Hematopoietic multipotent progenitor cell treated with erythropoietin and hydrocortisone succinate and interleukin-3 and kit ligand, for 4 days (in vitro differentiated cells): ENCODE results near the gene ACAN.
A peak's percentile ranks its signal among the peaks of the same experiment; 100 is the strongest.
"Not testable (repeated sequence)": the region's sequence is repeated elsewhere in the genome, so short reads cannot be mapped to it uniquely, and the experiment has no call there.

Source experiments
- DNase-seq: peaks from one replicate; pipeline ENCODE4 v3.0.0-alpha.2; 2015

Gene ACAN

DNA sequence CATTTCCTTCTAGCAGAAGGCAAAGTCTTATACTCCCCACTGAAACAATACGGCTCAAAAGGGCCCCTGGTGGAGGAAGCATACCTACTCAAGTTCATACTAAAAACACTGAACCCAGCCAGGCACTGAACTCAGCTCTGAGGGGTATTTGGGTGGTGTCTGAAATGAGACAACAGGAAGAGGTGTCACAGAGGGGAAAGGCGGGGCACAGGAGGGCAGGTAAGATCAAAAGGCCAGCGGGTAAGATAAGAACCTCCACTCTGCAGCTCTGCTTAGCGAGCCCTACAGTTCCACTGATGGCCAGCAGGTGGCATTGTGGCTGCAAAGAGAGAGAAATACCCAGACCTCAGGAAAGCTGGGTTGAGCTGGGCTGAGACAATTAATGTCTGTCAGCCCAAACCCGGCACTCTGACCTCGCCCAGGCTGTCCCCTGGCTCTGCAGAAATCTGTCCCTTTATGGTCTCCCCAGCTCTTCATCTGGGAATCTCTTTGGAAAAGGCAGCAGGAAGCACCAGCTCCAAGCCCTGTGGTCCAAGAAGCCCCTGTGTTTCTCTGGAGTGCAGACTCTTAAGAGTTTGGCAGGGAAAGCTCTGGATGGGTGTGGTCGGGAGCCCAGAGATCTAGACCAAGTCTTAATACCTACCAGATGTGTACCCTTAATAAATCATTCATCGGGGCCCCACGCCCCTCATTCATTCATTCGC is 101.5 kb downstream of the ACAN start:
- peak; percentile 92 for DNase-seq

DNA sequence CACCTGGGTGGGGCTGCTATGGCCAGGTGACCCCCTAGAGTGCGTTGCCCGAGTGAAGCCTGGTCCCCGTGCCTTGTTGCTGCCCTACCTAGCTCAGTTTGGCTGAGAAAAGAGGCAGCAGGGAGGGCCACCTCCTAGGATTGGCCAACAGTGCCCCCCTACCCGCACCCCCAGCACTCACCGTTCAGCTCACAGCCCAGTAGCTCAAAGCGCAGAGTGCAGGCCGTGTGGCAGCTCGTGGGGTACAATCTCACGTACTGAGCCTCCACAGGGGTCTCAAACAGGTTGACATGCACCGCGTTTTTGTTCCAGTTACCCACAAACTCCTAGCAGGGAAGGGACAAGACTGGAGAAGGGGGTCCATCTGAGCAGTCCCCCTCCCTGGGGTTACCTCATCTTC is 102.3 kb downstream of the ACAN start:
- DNase-seq: no peak

DNA sequence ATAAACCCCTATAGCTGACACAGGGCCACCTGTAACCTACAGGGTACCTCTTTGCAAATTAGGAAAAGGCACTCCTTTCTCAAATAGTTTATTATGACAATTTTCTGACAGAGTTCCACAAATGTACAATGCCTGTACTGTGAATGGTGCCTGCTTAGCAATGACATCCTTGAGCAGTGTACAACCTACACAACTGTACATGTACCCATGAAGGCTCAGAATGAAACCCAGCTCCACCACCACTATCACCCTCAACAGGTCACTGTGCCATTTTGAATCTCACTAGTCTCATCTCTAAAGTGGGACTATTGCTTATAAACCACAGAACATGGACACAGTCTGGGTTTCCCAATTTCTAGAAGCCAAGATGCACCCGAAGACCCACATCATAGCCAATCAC is 102.9 kb downstream of the ACAN start:
- no peak for DNase-seq

DNA sequence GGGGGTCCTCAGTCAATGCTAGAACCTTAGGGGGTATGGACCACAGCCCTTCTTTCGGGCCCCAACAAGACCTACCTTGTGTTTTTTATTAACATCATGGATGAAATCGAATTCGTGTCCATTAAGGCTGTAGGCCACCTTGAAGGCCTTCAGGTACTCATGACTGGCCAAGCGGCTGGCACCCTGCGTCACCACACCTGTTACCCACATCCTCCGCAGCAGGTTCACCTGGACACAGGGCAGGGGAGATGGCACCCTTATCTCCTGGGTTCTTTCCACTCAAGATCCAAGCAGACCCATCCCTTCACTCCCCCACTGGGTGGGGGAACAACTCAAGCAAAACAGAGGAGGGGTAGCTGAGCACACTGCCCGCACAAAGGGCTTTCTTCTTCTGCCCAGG is 103.3 kb downstream of the ACAN start:
- DNase-seq: no peak

DNA sequence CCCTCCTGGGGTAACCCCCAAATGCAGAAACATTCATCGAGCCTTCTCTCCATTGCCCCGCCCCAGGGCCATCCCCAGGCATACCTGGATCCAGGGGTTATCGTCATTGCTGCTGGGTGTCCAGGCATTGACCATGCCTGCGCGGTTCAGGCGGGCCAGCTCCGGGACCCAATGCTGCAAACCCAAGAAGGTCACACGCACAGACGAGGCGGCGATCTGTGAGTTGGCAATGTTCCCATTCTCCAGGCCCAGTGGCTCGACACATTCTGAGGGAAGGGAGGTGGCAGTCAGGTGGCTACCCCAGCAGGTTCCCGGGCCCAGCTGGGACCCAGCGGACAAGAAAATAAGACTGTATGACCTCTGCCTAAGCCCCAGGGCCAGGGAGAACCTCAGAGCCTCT is 103.9 kb downstream of the ACAN start:
- DNase-seq: no peak

DNA sequence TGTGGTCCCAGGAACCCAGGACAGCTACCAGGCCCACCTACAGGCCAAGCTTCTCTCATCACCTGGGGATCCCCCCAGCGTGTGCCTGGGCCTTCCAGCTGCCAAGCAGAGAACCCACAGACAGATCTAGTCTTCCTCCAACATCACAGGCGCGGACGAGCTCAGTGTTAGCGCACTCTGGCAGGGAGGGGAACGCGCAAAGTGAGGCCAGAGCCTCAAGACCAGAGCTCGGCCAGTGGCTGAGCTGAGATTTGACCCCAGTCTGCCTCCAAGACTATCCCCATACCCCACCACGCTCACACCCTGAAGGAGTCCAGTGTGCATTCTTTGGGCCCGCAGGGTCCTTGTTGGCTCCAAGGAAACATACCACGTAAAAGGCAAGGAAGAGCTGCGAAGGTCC is 104.9 kb downstream of the ACAN start:
- DNase-seq: no peak

DNA sequence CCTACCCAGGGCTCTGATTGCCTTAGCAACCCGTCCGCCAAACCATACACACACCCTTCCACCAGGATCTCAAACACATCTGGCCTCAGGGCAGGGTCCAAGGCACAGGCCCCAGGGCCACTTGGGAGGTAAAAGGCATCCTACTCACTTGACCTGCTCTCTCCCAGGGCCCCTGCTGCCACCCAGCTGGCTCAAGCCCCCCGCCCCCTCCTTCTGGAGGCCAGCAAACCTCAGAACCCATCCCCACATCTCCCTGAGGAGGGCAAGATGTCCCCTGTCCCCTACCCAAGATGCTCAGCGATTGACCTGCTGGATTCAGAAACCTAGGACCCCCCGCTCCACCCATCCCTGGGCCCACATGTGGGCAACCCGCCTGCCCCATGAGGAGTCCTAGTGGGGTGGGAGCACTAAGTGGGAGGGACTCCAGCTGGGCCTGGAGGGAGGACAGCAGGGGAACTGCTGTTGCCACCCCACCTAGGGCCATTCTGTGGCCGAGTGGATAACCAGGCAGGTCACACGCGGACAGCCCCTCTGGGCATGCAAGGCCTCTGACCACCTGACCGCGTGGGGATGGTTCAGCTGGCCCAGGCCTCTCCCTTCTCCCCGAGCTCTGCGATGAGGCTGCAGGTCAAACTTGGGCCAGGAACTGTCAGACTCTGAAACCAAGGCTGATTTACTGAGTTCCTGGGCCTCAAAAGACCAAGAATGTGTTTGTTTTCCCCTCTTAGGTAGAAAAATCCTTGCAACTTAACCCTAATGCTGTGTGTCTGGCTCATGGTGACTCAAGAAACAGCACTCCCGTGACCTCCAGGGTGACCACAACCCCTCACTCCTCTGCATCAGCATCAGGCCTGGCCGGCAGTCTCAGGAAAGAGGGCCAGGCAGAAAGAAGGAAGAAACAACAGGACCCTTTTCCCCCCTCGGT is 105.7 kb downstream of the ACAN start:
- DNase-seq: no peak

DNA sequence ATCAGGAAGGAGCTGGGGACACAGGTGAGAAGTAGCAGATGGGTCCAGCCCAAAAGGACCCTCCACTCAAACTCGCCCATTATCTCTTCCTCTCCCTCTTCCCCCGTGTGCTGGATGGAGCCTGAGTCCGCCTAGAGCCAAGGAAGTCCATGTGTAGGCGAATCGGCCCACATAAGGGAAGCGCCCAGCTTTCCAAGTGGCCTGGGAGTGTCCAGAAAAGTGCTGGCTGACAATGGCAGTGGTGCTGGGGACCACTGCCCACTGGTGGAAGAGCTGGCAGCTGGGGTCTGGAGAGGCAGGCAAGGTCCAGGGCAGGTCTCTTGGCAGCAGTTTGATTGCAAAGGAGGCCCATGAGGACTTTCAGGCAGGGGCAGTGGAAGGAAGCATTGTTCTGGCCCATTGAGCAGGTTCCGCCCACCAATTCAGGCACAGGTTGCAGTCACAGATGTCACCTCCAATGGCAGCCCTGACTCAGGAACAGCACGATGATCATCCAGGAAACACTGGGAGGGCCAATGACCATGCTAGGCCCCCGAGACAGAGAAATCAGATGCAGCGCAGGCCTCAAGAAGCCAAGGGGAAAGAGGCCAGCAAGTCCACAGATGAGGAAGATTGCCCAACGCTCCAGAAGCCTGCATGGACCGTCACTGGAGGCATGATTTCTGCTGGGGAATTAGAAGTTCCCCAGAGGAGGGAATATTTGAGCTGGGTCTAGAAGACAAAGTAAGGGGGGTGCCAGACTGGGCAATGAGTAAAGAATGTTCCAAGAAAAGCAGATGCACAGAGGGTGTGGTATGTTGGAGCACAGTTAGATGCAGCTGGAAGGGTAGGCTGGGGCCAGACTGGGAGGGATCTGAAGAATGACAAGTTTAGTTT is 107.0 kb downstream of the ACAN start:
- no peak for DNase-seq

DNA sequence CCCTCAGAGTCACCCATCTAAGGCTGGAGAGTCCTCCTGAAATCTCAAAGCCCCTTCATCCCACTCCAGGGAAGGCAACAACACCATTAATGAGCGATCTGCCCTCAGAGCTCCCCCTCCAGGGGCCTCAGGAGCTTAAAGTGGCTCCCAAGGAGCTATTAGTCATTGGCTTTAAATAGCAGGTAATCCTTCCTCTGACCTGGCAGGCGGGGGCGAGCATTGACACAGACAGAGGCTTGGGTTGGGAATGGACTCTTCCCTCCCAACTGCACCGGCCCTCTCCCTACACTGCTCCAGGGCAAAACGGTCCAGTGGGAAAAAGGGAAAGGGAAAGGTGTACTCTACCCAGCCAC is 108.5 kb downstream of the ACAN start:
- no peak for DNase-seq

DNA sequence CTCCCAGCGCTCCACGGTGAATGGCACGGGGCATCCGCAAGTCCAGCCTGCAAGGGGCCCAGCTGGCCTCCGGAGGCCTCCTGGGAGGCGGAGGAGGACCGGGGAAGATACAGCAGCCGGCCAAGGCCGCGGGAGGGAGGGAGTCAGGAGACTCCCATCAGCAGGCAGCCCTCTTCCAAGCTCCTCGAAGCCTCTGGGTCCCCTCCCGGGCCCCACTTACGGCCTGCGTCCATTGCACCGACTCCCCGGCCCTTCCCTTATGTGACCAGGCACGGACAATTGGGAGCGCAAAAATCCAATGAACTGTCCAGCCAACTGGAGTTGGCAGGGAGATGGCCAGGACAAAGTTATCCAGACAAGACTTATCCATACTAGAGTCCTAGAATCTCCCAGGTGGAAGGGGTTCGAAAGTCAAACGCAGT is 109.3 kb downstream of the ACAN start:
- no peak for DNase-seq

DNA sequence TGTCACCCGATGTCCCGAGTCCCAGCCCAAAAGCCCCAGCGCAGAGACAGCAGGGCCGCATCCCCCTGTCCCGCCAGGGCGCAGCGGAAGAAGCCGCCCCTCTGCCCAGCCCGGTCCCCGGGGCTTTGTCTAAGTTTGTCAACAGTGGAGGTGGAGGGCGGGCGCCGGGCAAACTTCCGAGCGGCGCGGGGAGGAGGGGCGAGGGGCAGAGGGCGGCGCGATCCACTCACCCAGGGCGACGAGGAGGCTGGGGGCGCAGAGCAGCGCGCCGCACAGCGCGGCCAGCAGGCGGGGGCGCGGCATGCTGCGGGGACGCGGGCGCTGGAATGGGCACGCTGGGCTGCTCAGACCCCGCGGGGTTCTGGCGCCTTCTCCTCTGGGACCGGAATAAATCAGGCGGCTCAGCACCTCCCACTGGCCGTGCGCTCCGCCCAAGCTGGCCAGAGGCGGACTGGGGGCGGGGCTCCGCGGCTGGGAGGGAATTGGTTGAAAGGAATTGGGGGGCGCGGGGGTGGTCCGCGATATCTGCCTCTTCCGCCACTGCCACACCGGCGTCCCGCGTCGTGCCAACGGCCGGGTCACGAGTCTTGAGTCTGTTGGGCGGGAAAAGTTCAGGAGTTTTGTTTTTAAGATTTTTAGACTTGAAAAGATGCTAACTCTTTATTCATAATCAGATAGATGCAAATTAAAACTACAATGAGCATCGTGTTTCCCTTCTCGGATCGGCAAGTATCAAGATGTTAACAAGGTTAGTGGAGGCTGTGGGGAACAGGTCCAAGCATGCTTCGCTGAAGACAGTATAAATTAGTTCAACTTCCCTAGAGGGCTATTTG is 110.0 kb downstream of the ACAN start, which contains the start of gene MFGE8:
MFGE8 (minus strand) TSS at position 363 of the 833 bp plus-strand sequence; CDS start at position 303, 60 bp downstream.
- DNase-seq: peak; percentile 91

DNA sequence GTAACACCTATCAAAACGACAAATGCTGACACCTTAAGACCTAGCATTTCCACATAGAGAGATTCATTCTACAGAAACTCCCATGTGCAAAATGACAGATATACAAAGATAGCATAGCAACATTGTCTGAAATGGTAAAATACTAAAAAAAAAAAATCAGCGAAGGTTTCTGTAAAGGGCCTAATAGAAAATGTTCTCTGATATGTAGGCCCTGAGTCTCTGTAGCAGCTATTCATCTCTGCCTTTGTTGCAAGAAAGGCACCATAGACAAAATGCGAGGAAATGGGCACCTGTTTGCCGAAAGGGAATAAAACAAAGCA is 110.6 kb downstream of the ACAN start:
- no peak for DNase-seq

DNA sequence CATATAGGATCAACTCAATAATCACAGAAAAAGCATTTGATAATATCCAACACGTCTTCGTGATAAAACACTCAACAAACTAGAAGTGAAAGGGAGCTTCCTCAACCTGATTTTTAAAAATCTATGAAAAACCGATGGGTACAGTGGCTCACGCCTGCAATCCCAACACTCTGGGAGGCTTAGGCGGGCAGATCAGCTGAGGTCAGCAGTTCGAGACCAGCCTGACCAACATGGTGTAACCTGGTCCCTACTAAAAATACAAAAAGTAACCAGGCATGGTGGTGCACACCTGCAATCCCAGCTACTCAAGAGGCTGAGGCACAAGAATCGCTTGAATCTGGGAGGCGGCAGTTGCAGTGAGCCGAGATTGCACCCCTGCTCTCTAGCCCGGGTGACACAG is 112.1 kb downstream of the ACAN start:
- DNase-seq: no peak

DNA sequence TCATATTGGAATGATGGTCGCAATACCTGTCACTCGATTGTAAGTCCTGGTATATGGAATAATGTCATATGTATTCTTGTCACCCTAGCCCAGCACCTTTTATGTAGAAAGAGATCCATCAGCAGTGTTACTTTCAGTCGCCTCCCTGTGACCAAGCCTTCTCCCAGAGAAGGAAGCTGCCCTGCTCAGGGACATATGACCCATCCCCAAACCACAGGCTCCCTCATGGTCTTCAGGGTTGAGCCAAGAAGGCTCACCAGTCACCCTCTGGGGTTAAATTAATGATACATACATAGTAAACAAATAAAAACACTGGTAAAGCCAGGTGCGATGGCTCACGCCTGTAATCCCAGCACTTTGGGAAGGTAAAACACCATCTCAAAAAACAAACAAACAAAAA is 114.5 kb downstream of the ACAN start:
- no peak for DNase-seq

DNA sequence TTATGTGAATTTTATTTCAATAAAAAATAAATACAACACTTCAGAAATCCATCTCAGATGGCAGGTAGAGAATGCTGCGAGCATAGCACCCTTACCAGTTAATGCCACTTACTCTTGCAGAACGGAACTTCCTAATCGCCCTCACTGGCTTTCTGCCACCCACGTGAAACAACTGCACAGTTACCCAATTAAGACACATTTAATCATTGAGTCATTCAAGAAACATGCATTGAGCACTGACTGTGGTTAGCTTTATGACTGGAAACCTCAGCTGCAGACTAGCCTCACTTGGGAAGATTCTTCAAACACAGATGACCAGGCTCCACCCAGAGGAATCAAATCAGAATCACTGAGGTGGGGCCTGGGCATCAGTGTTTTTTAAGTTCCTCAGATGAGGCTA is 115.5 kb downstream of the ACAN start:
- peak; percentile 48 for DNase-seq

DNA sequence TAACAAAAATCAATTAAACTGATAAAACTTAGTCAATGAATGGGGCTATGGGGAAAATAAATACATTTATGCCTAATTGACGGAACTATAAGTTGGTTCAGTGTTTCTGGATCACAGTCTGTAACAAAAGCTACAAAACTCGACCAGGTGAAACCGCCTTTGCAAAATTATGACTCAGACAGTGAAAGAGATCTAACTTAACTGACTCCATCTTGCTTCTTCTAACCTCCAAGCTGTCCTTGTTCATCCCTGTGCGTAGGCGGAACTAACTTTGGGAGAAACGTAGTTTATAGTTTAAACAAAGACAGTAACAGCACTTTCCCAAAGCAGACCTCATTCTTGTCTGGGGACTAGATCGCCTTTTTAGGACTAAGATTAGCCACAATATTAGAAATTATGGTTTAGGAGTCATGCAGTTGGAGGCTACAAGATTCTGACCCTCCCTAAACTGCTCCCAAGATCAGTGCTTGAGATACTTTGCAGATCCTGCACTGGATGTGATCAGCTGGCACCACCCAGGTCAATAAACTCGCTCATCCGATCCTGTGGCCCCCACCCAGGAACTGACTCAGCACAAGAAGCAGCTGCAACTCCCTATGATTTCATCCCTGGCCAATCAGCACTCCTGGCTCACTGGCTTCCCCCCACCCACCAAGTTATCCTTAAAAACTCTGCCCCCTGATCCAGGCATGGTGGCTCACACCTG is 117.1 kb downstream of the ACAN start:
- DNase-seq: no peak

DNA sequence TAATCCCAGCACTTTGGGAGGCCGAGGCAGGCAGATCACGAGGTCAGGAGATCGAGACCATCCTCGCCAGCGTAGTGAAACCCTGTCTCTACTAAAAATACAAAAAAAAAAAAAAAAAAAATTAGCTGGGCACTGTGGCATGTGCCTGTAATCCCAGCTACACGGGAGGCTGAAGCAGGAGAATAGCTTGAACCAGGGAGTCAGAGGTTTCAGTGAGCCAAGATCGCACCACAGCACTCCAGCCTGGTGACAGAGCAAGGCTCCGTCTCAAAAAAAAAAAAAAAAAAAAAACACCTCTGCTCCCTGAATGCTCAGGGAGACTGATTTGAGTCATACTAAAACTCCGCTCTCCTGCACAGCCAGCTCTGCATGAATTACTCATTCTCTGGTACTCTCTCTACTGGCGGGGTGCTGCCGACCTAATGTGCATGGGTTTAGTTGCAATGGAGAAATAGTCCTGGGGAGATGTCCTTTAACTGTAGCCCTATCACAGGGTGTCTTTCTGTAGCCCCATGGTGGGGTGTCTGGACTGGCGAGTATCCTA is 117.7 kb downstream of the ACAN start:
- not testable (repeated sequence) for DNase-seq
